ENCODE results near the gene PIP5K1A.

The PIP5K1A gene

DNA sequence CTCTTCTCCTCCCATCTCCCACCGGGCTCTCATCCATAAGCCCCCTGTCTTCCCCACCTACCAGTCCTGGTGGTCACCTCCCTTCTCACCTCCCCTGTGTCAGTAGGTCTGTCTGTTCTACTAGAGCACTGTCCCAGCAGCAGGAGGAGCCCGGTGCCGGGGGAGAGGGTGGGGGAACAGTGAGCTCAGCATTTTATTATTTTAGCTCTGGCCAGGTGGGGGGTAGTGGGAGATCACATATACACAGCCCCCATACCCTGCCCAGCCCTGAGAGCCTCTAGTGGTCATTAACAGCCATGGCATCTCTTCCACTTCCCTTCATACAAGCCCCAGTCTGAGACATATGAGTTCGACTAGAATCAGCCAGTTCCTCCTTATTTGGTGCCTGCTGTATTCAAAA, 22.5 kb upstream of the PIP5K1A start, which contains the start of gene TMOD4:
Gene TMOD4, minus strand, starts transcription at position 119 of the 400 bp plus-strand sequence. CDS start 1,106 bp downstream, outside the sequence.
- TF ChIP-seq EZH2phosphoT487 (conservative IDR thresholded peaks at IDR 0.05; ENCODE audit: low read length), result no peak
- TF ChIP-seq, protein P1, sequence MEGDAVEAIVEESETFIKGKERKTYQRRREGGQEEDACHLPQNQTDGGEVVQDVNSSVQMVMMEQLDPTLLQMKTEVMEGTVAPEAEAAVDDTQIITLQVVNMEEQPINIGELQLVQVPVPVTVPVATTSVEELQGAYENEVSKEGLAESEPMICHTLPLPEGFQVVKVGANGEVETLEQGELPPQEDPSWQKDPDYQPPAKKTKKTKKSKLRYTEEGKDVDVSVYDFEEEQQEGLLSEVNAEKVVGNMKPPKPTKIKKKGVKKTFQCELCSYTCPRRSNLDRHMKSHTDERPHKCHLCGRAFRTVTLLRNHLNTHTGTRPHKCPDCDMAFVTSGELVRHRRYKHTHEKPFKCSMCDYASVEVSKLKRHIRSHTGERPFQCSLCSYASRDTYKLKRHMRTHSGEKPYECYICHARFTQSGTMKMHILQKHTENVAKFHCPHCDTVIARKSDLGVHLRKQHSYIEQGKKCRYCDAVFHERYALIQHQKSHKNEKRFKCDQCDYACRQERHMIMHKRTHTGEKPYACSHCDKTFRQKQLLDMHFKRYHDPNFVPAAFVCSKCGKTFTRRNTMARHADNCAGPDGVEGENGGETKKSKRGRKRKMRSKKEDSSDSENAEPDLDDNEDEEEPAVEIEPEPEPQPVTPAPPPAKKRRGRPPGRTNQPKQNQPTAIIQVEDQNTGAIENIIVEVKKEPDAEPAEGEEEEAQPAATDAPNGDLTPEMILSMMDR (IDR thresholded peaks at IDR 0.05; ENCODE audit: insufficient read depth, low read length, poor library complexity, severe bottlenecking), result peak; percentile 15
- H3F3A ChIP-seq (ENCODE audit: insufficient read depth), result no peaks in the 10 kb centered on the region
- H3K4me2 ChIP-seq (ENCODE audit: low read depth, low read length, poor library complexity, severe bottlenecking), result no peak within 1 kb of the TSS
- H3K4me3 ChIP-seq (ENCODE audit: insufficient read depth, low read length, poor library complexity, severe bottlenecking), result no peak within 1 kb of the TSS
- peaks cover 3% of the 10 kb centered on the region; the same call in 1 of the 2 replicates for H3K36me3 ChIP-seq (ENCODE audit: low read length)
- H3K27ac ChIP-seq (ENCODE audit: low read depth, low read length), result no peak within 1 kb of the TSS
- H3K79me2 ChIP-seq (ENCODE audit: insufficient read depth, low read length), result no peaks in the 10 kb centered on the region
- no peaks in the 10 kb centered on the region for H3K9me3 ChIP-seq (ENCODE audit: insufficient read depth, low read length)
- no peaks in the 10 kb centered on the region for H3K27me3 ChIP-seq (ENCODE audit: low read length)
- no peaks in the 10 kb centered on the region for H3K9me2 ChIP-seq (replicated peaks; ENCODE audit: insufficient read depth, low read length)
- H2AFZ ChIP-seq (ENCODE audit: low read depth, low read length, severe bottlenecking), result no peak within 1 kb of the TSS
- H3K9ac ChIP-seq (ENCODE audit: low read length), result no peak within 1 kb of the TSS
- H4K20me1 ChIP-seq (ENCODE audit: low read depth, low read length), result no peaks in the 10 kb centered on the region

DNA sequence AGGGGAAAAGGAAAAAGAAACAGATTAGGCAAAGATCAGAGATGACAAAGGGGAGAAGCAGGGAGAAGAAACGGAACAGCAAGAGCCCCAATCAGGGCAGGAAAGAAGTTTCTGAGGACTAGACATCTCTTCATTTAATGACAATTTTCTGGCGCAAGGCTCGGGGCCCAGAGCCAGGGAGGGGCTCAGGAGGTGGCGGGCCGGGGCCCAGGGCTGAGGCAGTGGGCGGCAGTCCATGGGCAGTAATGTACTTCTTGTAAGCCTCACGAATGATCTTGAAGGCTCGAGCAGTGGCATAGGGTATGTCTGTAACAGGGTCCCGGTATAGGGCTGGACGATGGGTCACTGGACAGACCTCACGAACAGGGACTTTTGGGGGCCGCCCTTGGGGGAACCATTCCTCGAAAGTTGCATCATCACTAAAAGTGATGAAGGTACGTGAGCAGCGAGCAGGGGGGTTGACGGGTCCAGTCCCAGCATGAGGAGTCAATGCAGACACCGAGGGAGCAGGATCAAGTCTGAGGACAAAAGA, 21.8 kb upstream of the PIP5K1A start:
- Histone ChIP-seq H3K27me3 (ENCODE audit: low read length) (no peaks in the 10 kb centered on the region), H3F3A (ENCODE audit: insufficient read depth) (no peaks in the 10 kb centered on the region), H2AFZ (ENCODE audit: low read depth, low read length, severe bottlenecking) (no peak overlapping the region), H4K20me1 (ENCODE audit: low read depth, low read length) (no peaks in the 10 kb centered on the region), H3K9ac (ENCODE audit: low read length) (no peak overlapping the region), H3K4me2 (ENCODE audit: low read depth, low read length, poor library complexity, severe bottlenecking) (no peak overlapping the region), H3K79me2 (ENCODE audit: insufficient read depth, low read length) (no peaks in the 10 kb centered on the region), H3K9me2 (replicated peaks; ENCODE audit: insufficient read depth, low read length) (no peaks in the 10 kb centered on the region), H3K9me3 (ENCODE audit: insufficient read depth, low read length) (no peaks in the 10 kb centered on the region), H3K36me3 (ENCODE audit: low read length) (peaks cover 3% of the 10 kb centered on the region; the same call in 1 of the 2 replicates), H3K4me3 (ENCODE audit: insufficient read depth, low read length, poor library complexity, severe bottlenecking) (no peak overlapping the region), H3K27ac (ENCODE audit: low read depth, low read length) (no peak overlapping the region)
- TF ChIP-seq EZH2phosphoT487 (conservative IDR thresholded peaks at IDR 0.05; ENCODE audit: low read length), result no peak
- TF ChIP-seq, protein P1 (IDR thresholded peaks at IDR 0.05; ENCODE audit: insufficient read depth, low read length, poor library complexity, severe bottlenecking), result no peak

DNA sequence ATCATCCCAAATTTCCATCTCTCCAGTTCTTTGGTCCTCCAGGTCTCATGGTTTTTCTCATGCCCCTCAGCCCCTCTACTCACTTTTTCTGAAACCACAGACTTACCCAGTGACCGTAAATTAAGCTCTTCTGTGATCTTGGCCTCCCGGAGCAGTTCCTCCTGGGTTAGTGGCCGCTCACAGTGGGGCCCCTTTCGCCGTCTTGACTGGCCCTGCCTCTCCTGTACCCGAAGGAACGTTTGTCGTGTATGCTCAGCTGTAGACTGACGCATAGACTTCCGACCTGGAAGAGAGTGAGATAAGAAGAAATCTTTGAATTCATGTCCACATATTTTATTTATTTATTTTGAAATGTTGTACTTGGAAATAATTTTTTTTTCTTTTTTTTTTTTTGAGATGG, 14.1 kb upstream of the PIP5K1A start:
- TF ChIP-seq EZH2phosphoT487 (conservative IDR thresholded peaks at IDR 0.05; ENCODE audit: low read length), result no peak
- TF ChIP-seq, protein P1 (IDR thresholded peaks at IDR 0.05; ENCODE audit: insufficient read depth, low read length, poor library complexity, severe bottlenecking), result no peak
- peaks cover 7% of the 10 kb centered on the region; the same call in 1 of the 2 replicates for H3K36me3 ChIP-seq (ENCODE audit: low read length)
- no peak overlapping the region for H3K4me2 ChIP-seq (ENCODE audit: low read depth, low read length, poor library complexity, severe bottlenecking)
- H2AFZ ChIP-seq (ENCODE audit: low read depth, low read length, severe bottlenecking), result no peak overlapping the region
- H3K27me3 ChIP-seq (ENCODE audit: low read length), result no peaks in the 10 kb centered on the region
- H4K20me1 ChIP-seq (ENCODE audit: low read depth, low read length), result no peaks in the 10 kb centered on the region
- H3K9me2 ChIP-seq (replicated peaks; ENCODE audit: insufficient read depth, low read length), result no peaks in the 10 kb centered on the region
- no peak overlapping the region for H3K9ac ChIP-seq (ENCODE audit: low read length)
- no peaks in the 10 kb centered on the region for H3F3A ChIP-seq (ENCODE audit: insufficient read depth)
- peaks cover 26% of the 10 kb centered on the region for H3K79me2 ChIP-seq (ENCODE audit: insufficient read depth, low read length)
- no peak overlapping the region for H3K4me3 ChIP-seq (ENCODE audit: insufficient read depth, low read length, poor library complexity, severe bottlenecking)
- no peak overlapping the region for H3K27ac ChIP-seq (ENCODE audit: low read depth, low read length)
- H3K9me3 ChIP-seq (ENCODE audit: insufficient read depth, low read length), result no peaks in the 10 kb centered on the region
